GM10266 (cell line): ENCODE measurements around the gene ARID1B.

Experiments used
- DNase-seq: peaks from one replicate; pipeline ENCODE4 v3.0.0; 2012; ENCODE audit errors: extremely low spot score
- TF ChIP-seq, protein P1 (sequence below): IDR thresholded peaks from 2 replicates; pipeline ENCODE4 v1.5.1; 2012; ENCODE audit warnings: mild to moderate bottlenecking, low read depth; ENCODE audit not compliant: control insufficient read depth, insufficient read depth; ENCODE audit errors: missing control alignments

ARID1B gene

DNA sequence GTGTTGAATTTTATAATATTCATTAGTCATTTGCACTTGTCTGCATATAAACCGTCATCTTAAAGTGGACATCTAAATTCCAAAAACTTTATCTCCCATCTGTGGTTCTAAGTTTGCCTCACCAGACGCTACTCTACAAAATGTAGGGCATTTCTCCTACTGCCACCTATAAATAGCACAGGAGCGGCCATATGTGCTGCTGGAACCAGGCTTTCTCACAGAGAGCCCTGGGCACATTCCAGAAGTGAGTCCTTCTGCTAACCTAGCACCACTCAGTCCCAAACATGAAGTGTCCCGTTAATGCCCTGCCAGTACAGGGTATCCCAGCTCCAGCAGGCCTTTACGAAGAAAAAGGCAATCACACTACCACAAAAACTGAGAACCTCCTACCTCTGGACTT, 392.5 kb downstream of the ARID1B start:
- TF ChIP-seq, protein P1, sequence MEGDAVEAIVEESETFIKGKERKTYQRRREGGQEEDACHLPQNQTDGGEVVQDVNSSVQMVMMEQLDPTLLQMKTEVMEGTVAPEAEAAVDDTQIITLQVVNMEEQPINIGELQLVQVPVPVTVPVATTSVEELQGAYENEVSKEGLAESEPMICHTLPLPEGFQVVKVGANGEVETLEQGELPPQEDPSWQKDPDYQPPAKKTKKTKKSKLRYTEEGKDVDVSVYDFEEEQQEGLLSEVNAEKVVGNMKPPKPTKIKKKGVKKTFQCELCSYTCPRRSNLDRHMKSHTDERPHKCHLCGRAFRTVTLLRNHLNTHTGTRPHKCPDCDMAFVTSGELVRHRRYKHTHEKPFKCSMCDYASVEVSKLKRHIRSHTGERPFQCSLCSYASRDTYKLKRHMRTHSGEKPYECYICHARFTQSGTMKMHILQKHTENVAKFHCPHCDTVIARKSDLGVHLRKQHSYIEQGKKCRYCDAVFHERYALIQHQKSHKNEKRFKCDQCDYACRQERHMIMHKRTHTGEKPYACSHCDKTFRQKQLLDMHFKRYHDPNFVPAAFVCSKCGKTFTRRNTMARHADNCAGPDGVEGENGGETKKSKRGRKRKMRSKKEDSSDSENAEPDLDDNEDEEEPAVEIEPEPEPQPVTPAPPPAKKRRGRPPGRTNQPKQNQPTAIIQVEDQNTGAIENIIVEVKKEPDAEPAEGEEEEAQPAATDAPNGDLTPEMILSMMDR, result no peak
- DNase-seq, result no peak

- TF ChIP-seq, protein P1, result no peak
- no peak for DNase-seq
Observed at GRCh38 chr6:157170535-157170934, 393.4 kb downstream of the ARID1B start.

DNA sequence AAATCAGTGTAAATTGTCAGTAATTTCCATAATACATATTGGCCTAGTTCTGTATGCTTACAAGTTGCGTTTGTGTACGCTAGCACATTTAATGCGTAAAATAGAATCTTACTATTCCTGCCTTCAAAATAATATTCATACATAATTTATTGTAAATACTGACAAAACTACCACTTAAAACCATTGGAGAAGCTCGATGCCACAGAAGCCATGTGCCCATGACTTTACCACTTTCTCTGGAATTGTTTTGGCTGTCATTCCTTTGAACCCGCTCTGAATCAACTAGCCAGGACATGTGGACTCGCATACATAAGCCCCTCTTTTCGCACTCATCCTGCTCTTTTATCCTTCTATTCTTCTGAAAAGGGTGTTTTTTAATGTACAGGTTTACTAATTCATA, 394.6 kb downstream of the ARID1B start:
- TF ChIP-seq, protein P1, result no peak
- DNase-seq, result no peak

- TF ChIP-seq, protein P1, result no peak
- DNase-seq, result no peak
Observed at GRCh38 chr6:157172231-157172701, 395.1 kb downstream of the ARID1B start.

DNA sequence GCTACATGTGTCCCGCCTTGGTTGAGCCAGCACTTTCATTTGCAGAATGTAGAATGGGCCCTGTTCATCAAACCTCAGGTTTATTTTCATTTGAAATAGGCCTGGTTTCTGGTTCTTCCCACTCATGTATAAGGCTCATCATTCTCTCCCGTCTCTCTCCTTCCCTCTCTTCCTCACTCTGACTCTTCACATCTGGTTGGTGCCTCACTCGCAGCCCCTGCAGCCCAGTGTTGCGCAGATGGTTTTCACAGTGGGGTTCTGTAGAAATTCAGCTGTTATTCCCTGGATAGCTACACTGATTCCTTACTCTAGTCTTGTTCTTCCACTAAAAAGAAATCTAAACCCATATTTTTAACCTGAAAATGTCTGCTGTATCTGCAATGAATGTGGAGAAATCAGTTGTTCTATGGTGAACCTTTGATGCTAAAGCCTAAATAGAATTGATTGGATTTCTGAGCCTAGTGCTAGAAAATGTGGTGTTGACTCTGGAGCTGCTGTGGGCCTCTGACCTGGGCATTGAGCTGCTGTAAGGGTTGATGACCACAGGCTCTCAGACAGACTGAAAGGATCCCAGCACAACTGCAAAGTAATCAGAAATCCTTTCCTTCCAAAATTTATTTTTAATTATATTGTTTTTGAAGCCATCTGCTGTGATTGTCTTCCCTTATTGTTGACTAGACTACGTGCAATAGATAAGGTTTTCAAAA, 395.8 kb downstream of the ARID1B start:
- DNase-seq, result no peak
- TF ChIP-seq, protein P1, result no peak

DNA sequence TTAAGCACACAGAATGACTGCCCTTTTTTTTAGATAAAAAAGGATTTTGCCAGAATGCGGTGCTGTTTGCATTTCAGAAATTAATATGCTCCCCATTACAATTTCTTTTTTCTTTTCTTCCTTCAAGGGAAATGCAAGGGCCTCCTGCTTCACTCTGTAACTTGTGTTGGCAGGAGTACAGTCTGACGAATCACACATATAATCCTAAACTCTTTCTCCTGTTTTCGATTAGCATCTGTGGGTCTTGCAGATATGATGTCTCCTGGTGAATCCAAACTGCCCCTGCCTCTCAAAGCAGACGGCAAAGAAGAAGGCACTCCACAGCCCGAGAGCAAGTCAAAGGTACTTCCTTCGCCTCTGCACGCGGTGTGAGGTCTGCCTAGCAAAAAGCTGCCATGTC, 396.6 kb downstream of the ARID1B start:
- DNase-seq, result no peak
- TF ChIP-seq, protein P1, result no peak

GRCh38 chr6:157174731-157175130, 397.6 kb downstream of the ARID1B start:
- DNase-seq, result no peak
- TF ChIP-seq, protein P1, result no peak
